ENCODE results near the gene NKX1-1. TPM values are rescaled to one million over a fixed set of nuclear protein-coding genes. Genes with fewer than 3 reads are reported as not detected.

NKX1-1 gene
- total RNA-seq, 1 experiment from 2014 or later: not detected

- H3K9me3 ChIP-seq (ENCODE audit: control insufficient read depth, insufficient read depth, low read depth, low read length): no peaks in the 10 kb centered on the region
- no peaks in the 10 kb centered on the region for H3K4me1 ChIP-seq (ENCODE audit: control insufficient read depth, insufficient read depth, low read length)
- no peak for ATAC-seq
- CTCF ChIA-PET: interaction anchor here (0.6 to 1.2 kb wide), 2 partner anchors 31 to 274 kb away, joined by 3 to 5 read pairs; no protein-coding TSS in a partner anchor
- no peak overlapping the region for H3K27ac ChIP-seq (ENCODE audit: low read length)
- H3K27me3 ChIP-seq (ENCODE audit: control insufficient read depth, insufficient read depth, low read length): no peaks in the 10 kb centered on the region
- intact Hi-C loops (cut with micrococcal nuclease; ENCODE audit: unreplicated experiment) (loop anchor here (5.0 kb wide), 2 partner anchors 157 to 272 kb away; no protein-coding TSS in a partner anchor), in situ Hi-C loops (cut with HindIII; ENCODE audit: low pct_unique_long_range_greater_than_20kb, low sequenced_read_pairs) (no loop called here)
- TF ChIP-seq REST (IDR thresholded peaks at IDR 0.05; ENCODE audit: insufficient read depth in 1 of 2, low read depth in 2 of 2, low read length in 1 of 2) (no peak), SIN3A (IDR thresholded peaks at IDR 0.05; ENCODE audit: borderline replicate concordance, insufficient read depth, low read depth, low read length) (no peak), POLR2AphosphoS5 (IDR thresholded peaks at IDR 0.05; ENCODE audit: low read depth, low read length) (no peak), CTCF (IDR thresholded peaks at IDR 0.05) (no peak), TCF7L2 (IDR thresholded peaks at IDR 0.05; ENCODE audit: low read depth, low read length) (no peak)
- POLR2A ChIA-PET: no interaction called here
- H3K4me3 ChIP-seq (ENCODE audit: low read depth in 2 of 2, low read length in 2 of 2): no peak overlapping the region
- no TSS peak for BruUV-seq (replicated peaks)
- DNase-seq (ENCODE audit: low read depth, low spot score): no peak
- no peaks in the 10 kb centered on the region for H3K36me3 ChIP-seq (ENCODE audit: control insufficient read depth, insufficient read depth, low read length)
Observed at GRCh38 chr4:1355378-1355777, 50.9 kb downstream of the NKX1-1 start.

- no peaks in the 10 kb centered on the region for H3K36me3 ChIP-seq (ENCODE audit: control insufficient read depth, insufficient read depth, low read length)
- intact Hi-C loops (cut with micrococcal nuclease; ENCODE audit: unreplicated experiment): loop anchor here (5.0 kb wide), 2 partner anchors 157 to 272 kb away; no protein-coding TSS in a partner anchor
Observed at GRCh38 chr4:1354983-1355275, 51.3 kb downstream of the NKX1-1 start.

More at GRCh38 chr4:1354983-1355275, 51.3 kb downstream of the NKX1-1 start:
- Histone ChIP-seq H3K9me3 (ENCODE audit: control insufficient read depth, insufficient read depth, low read depth, low read length) (no peaks in the 10 kb centered on the region), H3K4me3 (ENCODE audit: low read depth in 2 of 2, low read length in 2 of 2) (no peak overlapping the region), H3K27me3 (ENCODE audit: control insufficient read depth, insufficient read depth, low read length) (no peaks in the 10 kb centered on the region), H3K4me1 (ENCODE audit: control insufficient read depth, insufficient read depth, low read length) (no peaks in the 10 kb centered on the region), H3K27ac (ENCODE audit: low read length) (no peak overlapping the region)
- no peak for TF ChIP-seq TCF7L2 (IDR thresholded peaks at IDR 0.05; ENCODE audit: low read depth, low read length)
- no peak for TF ChIP-seq POLR2AphosphoS5 (IDR thresholded peaks at IDR 0.05; ENCODE audit: low read depth, low read length)
- TF ChIP-seq REST (IDR thresholded peaks at IDR 0.05; ENCODE audit: insufficient read depth in 1 of 2, low read depth in 2 of 2, low read length in 1 of 2): no peak
- TF ChIP-seq CTCF (IDR thresholded peaks at IDR 0.05): no peak
- no peak for TF ChIP-seq SIN3A (IDR thresholded peaks at IDR 0.05; ENCODE audit: borderline replicate concordance, insufficient read depth, low read depth, low read length)
- POLR2A ChIA-PET: no interaction called here
- ATAC-seq (no peak), DNase-seq (ENCODE audit: low read depth, low spot score) (no peak)
- CTCF ChIA-PET: interaction anchor here (0.6 to 1.2 kb wide), 2 partner anchors 31 to 275 kb away, joined by 3 to 5 read pairs; no protein-coding TSS in a partner anchor
- BruUV-seq (replicated peaks): no TSS peak
- in situ Hi-C loops (cut with HindIII; ENCODE audit: low pct_unique_long_range_greater_than_20kb, low sequenced_read_pairs): no loop called here
